ENCODE measurements around the gene CPT1B.

DNA sequence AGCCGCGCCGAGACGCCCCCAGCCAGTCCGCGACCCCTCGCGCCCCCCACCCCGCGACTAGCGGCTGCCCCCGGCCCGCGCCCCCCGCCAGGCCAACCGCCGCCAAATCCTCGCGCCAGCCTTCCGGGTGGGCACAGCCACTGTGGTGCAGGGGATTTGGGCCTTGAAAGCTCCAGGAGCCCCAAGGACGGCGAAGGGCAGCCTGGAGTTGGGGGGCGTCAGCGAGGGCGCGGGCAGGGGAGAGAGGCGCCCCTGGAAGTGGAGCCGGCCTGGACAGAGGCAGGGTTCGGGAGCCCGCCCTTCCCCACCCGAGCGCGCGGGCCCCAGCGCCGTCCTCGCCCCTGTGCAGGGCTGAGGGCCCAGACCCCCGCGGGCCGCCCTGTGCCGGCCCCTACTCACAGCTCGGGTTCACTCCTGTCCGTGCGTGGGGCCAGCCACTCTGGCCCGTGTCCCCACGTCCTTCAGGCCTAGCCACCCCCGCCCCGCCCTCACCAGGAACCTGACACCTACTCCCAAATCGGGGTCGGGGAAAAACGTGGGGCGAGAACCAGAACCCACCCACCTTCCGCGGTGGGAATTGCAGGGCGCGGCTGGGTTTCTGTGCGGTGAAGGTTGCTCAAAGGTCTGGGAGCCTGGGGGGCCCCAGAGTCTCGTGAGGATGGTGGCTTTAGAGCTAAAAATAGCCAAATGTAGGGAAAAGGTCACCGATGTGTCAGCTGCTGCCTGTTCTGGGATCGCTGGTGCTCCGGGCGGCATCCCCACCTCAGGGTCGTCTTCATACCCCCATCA lies at the start of gene CPT1B:
- TF ChIP-seq POLR2AphosphoS5 (IDR thresholded peaks at IDR 0.05; ENCODE audit: low read depth, low read length) (no peak), POLR2A (IDR thresholded peaks at IDR 0.05; ENCODE audit: low read depth, low read length) (no peak), TAF1 (IDR thresholded peaks at IDR 0.05; ENCODE audit: low read depth, low read length) (no peak), SPI1 (IDR thresholded peaks at IDR 0.05; ENCODE audit: low read depth, low read length) (no peak)
